GM10248 (cell line): Measurements from ENCODE around the gene BRD3.

Experiments used
- CTCF ChIA-PET: fragments of 300-600 bp; sonication (Branson Sonifier 250); formaldehyde crosslinking; extraction: SDS; loops from one replicate; lab custom pipeline; 2021; ENCODE audit warnings: antibody characterized with exemption; lab: Yijun Ruan, JAX
- POLR2A ChIA-PET: fragments of 350-650 bp; sonication (Branson Sonifier 250); formaldehyde crosslinking; extraction: SDS; loops from one replicate; lab custom pipeline; 2020; ENCODE audit warnings: antibody characterized with exemption; lab: Yijun Ruan, JAX
- DNase-seq: peaks from one replicate; pipeline ENCODE4 v3.0.0; 2012; ENCODE audit errors: extremely low spot score
- CTCF ChIP-seq: IDR thresholded peaks from 2 replicates; pipeline ENCODE4 v1.5.1; 2012; ENCODE audit warnings: mild to moderate bottlenecking, low read depth; ENCODE audit errors: extremely low read depth, missing control alignments, control extremely low read depth

BRD3 gene

GRCh38 chr9:134049772-134050588, 17.8 kb downstream of the BRD3 start:
- ChIA-PET POLR2A (no interaction called here), CTCF (interaction anchor here (2.1 to 2.5 kb wide), 2 partner anchors 15 to 17 kb away, joined by 7 to 9 read pairs; no protein-coding TSS in a partner anchor)
- DNase-seq = no peak
- no peak for TF ChIP-seq CTCF

- no peak for DNase-seq
- ChIA-PET CTCF (no interaction called here), POLR2A (no interaction called here)
- TF ChIP-seq CTCF = no peak
These were observed 18.6 kb downstream of the BRD3 start for GRCh38 chr9:134049236-134049635.

- DNase-seq = no peak
- POLR2A ChIA-PET = no interaction called here
- TF ChIP-seq CTCF = no peak
These were observed 19.3 kb downstream of the BRD3 start for GRCh38 chr9:134048582-134048968.

GRCh38 chr9:134047868-134048581, 19.8 kb downstream of the BRD3 start:
- DNase-seq = no peak
- no peak for TF ChIP-seq CTCF
- ChIA-PET POLR2A (no interaction called here), CTCF (interaction anchor here (1.3 kb wide), 2 partner anchors 9 to 15 kb away, joined by 3 to 4 read pairs; no protein-coding TSS in a partner anchor)

More at GRCh38 chr9:134048582-134048968, 19.3 kb downstream of the BRD3 start:
- CTCF ChIA-PET = no interaction called here

GRCh38 chr9:134046894-134047681, 20.7 kb downstream of the BRD3 start:
- DNase-seq = no peak
- CTCF ChIA-PET = interaction anchor here (1.1 to 1.3 kb wide), 3 partner anchors 8 to 54 kb away, joined by 3 to 4 read pairs (median 3); no protein-coding TSS in a partner anchor
- POLR2A ChIA-PET = no interaction called here
- no peak for TF ChIP-seq CTCF
